CD14-positive monocyte (primary cell): ENCODE results near the gene CTNNA2. TPM values are rescaled to one million over a fixed set of nuclear protein-coding genes. Genes with fewer than 3 reads are reported as not detected.

ENCODE experiments used
- DNase-seq, 3 donors: peaks; one replicate each; pipeline ENCODE4 v3.0.0-alpha.2; 2011 to 2022
- H2AFZ ChIP-seq: 2 replicates; pipeline ENCODE4 v1.6.0; 2012; ENCODE audit warnings: mild to moderate bottlenecking, low read depth, low read length, inconsistent platforms; ENCODE audit not compliant: insufficient read depth, poor library complexity, severe bottlenecking
- H3K27ac ChIP-seq, 2 donors: 1 replicate in 1 of 2; 2 replicates in 1 of 2; pipeline ENCODE4 v1.5.1; 2012 to 2013; ENCODE audit warnings: low read length in 2 of 2, control low read depth in 1 of 2, inconsistent platforms in 1 of 2, low read depth in 1 of 2, mild to moderate bottlenecking in 1 of 2
- H3K27me3 ChIP-seq, 2 donors: one replicate each; pipeline versions ENCODE4 v1.6.0 to v1.6.1; 2011 to 2013; ENCODE audit warnings: low read length in 2 of 2; ENCODE audit not compliant: control insufficient read depth in 2 of 2, insufficient read depth in 2 of 2
- H3K36me3 ChIP-seq, 2 donors: replicated peaks in 1 of 2; 1 replicate in 1 of 2; 2 replicates in 1 of 2; pipeline versions ENCODE4 v1.5.1 to v1.6.1; 2012 to 2013; ENCODE audit warnings: low read length in 2 of 2, control low read depth in 1 of 2, inconsistent platforms in 1 of 2, mild to moderate bottlenecking in 1 of 2; ENCODE audit not compliant: insufficient read depth in 2 of 2, control insufficient read depth in 1 of 2
- H3K4me1 ChIP-seq, 2 donors: 1 replicate in 1 of 2; 2 replicates in 1 of 2; pipeline versions ENCODE4 v1.5.1 to v1.6.1; 2012 to 2013; ENCODE audit warnings: low read length in 2 of 2, control low read depth in 1 of 2, inconsistent platforms in 1 of 2, mild to moderate bottlenecking in 1 of 2, moderate library complexity in 1 of 2; ENCODE audit not compliant: insufficient read depth in 2 of 2, control insufficient read depth in 1 of 2
- H3K4me2 ChIP-seq: replicated peaks from 2 replicates; pipeline ENCODE3; 2012; ENCODE audit warnings: low read length, moderate library complexity, mild to moderate bottlenecking; ENCODE audit not compliant: poor library complexity, severe bottlenecking; ENCODE audit errors: extremely low read depth
- H3K4me3 ChIP-seq, 3 experiments: fragments of 200-600 bp in 1 of 3; sonication (generic) in 1 of 3; replicated peaks in 1 of 3; 1 replicate in 2 of 3; 2 replicates in 1 of 3; pipeline ENCODE4 v1.5.1; 2011 to 2013; ENCODE audit warnings: low read length in 3 of 3, mild to moderate bottlenecking in 3 of 3, control low read depth in 2 of 3, low read depth in 2 of 3, inconsistent platforms in 1 of 3, moderate library complexity in 1 of 3
- H3K79me2 ChIP-seq: 2 replicates; pipeline ENCODE4 v1.6.0; 2012; ENCODE audit warnings: mild to moderate bottlenecking, control low read depth, inconsistent platforms, low read length, moderate library complexity; ENCODE audit not compliant: insufficient read depth
- H3K9ac ChIP-seq: 2 replicates; pipeline ENCODE4 v1.6.0; 2017; ENCODE audit warnings: low read length, mild to moderate bottlenecking; ENCODE audit not compliant: insufficient read depth, poor library complexity, severe bottlenecking
- H3K9me3 ChIP-seq, 2 donors: replicated peaks in 1 of 2; 1 replicate in 1 of 2; 2 replicates in 1 of 2; pipeline versions ENCODE4 v1.5.1 to v1.6.1; 2012 to 2013; ENCODE audit warnings: low read length in 2 of 2, control low read depth in 1 of 2; ENCODE audit not compliant: control insufficient read depth in 1 of 2, insufficient read depth in 1 of 2
- H4K20me1 ChIP-seq: 2 replicates; pipeline ENCODE4 v1.6.0; 2012; ENCODE audit warnings: mild to moderate bottlenecking, low read length, control low read depth, moderate library complexity; ENCODE audit not compliant: insufficient read depth
- H3K27ac Mint-ChIP-seq, 7 donors: one replicate each; pipeline ENCODE4 v1.8.0; 2020; ENCODE audit warnings: mild to moderate bottlenecking in 7 of 7, mixed read lengths in 7 of 7, moderate library complexity in 6 of 7, inconsistent platforms in 2 of 7
- H3K27me3 Mint-ChIP-seq, 3 donors: one replicate each; pipeline ENCODE4 v1.8.0; 2021 to 2022; ENCODE audit warnings: low read depth in 3 of 3, mild to moderate bottlenecking in 3 of 3, mixed read lengths in 3 of 3, moderate library complexity in 3 of 3, inconsistent platforms in 1 of 3
- H3K36me3 Mint-ChIP-seq, 2 donors: one replicate each; pipeline ENCODE4 v1.8.0; 2020; ENCODE audit warnings: mixed read lengths in 2 of 2, inconsistent platforms in 1 of 2, mild to moderate bottlenecking in 1 of 2
- H3K4me1 Mint-ChIP-seq: one replicate; pipeline ENCODE4 v1.8.0; 2020; ENCODE audit warnings: mild to moderate bottlenecking, mixed read lengths
- H3K4me3 Mint-ChIP-seq, 2 donors: one replicate each; pipeline ENCODE4 v1.8.0; 2020; ENCODE audit warnings: mild to moderate bottlenecking in 2 of 2, mixed read lengths in 2 of 2, moderate library complexity in 1 of 2
- H3K9me3 Mint-ChIP-seq, 7 donors: one replicate each; pipeline ENCODE4 v1.8.0; 2020 to 2022; ENCODE audit warnings: mixed read lengths in 7 of 7, mild to moderate bottlenecking in 6 of 7, moderate library complexity in 6 of 7, inconsistent platforms in 2 of 7
- CTCF ChIP-seq: fragments of 200-600 bp; IDR thresholded peaks from one replicate; pipeline ENCODE4 v1.8.0; 2022; ENCODE audit warnings: antibody characterized with exemption, mild to moderate bottlenecking
- WGBS: methylation state at CpG from one replicate; pipeline ENCODE4 v1.1.5; 2013; ENCODE audit warnings: missing lambda C conversion rate; ENCODE audit not compliant: insufficient coverage; 5-methylcytosine and 5-hydroxymethylcytosine counted together
- intact Hi-C, 2 donors: fragments of 100-400 bp; cut with micrococcal nuclease; formaldehyde crosslinking; loops; one replicate each; pipeline versions ENCODE4 v1.15.0 to v1.15.1; 2023
- polyA plus RNA-seq, 3 donors: library from polyadenylated mRNA; depleted of rRNA in 1 of 3; unstranded in 2 of 3; stranded (reverse) in 1 of 3; fragments of 300-500 nt in 2 of 3; fragments of >200 nt in 1 of 3; fragmentation: Illumina TruSeq in 2 of 3; gene quantifications; 1 replicate in 2 of 3; 2 replicates in 1 of 3; pipeline ENCODE4 v1.2.3, GENCODE V29; 2012 to 2021

CTNNA2 gene
- polyA plus RNA-seq, 3 donors, result not detected

- Mint-ChIP-seq H3K27me3 (peaks cover 0 to 2% (median 0%) of the 10 kb centered on the region in 3 donors), H3K36me3 (no peaks in the 10 kb centered on the region), H3K4me1 (no peaks in the 10 kb centered on the region), H3K9me3 (peaks cover 3 to 7% (median 4%) of the 10 kb centered on the region in 7 donors), H3K4me3 (no peak overlapping the region), H3K27ac (no peak overlapping the region)
- Histone ChIP-seq H3K4me3 (no peak overlapping the region), H3K4me2 (no peak overlapping the region), H4K20me1 (no peaks in the 10 kb centered on the region), H3K9me3 (no peaks in the 10 kb centered on the region), H3K4me1 (no peaks in the 10 kb centered on the region), H3K79me2 (no peaks in the 10 kb centered on the region), H3K27ac (no peak overlapping the region), H2AFZ (no peak overlapping the region), H3K27me3 (no peaks in the 10 kb centered on the region), H3K9ac (no peak overlapping the region), H3K36me3 (no peaks in the 10 kb centered on the region)
- no peak for TF ChIP-seq CTCF
- WGBS, result 92% methylated on average over 2 of the region's 5 CpGs
- intact Hi-C loops, result no loop called here
- DNase-seq, result no peak
Measured at GRCh38 chr2:80122675-80123074, 609.8 kb downstream of the CTNNA2 start.

GRCh38 chr2:80126596-80127189 is 613.8 kb downstream of the CTNNA2 start:
- Histone ChIP-seq H3K4me3 (no peak overlapping the region), H3K27ac (no peak overlapping the region), H3K4me2 (no peak overlapping the region), H3K36me3 (no peaks in the 10 kb centered on the region), H3K79me2 (no peaks in the 10 kb centered on the region), H3K9me3 (no peaks in the 10 kb centered on the region), H3K27me3 (no peaks in the 10 kb centered on the region), H3K9ac (no peak overlapping the region), H2AFZ (no peak overlapping the region), H4K20me1 (no peaks in the 10 kb centered on the region), H3K4me1 (no peaks in the 10 kb centered on the region)
- no peak for TF ChIP-seq CTCF
- intact Hi-C loops, result no loop called here
- WGBS, result no CpG with 5 or more reads among the region's 3 CpGs
- no peak overlapping the region for H3K4me3 Mint-ChIP-seq
- no peaks in the 10 kb centered on the region for H3K36me3 Mint-ChIP-seq
- H3K27me3 Mint-ChIP-seq, result peaks cover 0 to 2% (median 0%) of the 10 kb centered on the region in 3 donors
- no peak for DNase-seq
- H3K27ac Mint-ChIP-seq, result no peak overlapping the region
- H3K4me1 Mint-ChIP-seq, result no peaks in the 10 kb centered on the region
- peaks cover 1 to 11% (median 4%) of the 10 kb centered on the region in 7 donors for H3K9me3 Mint-ChIP-seq
